Measurements from ENCODE around the gene SHQ1.

The SHQ1 gene

GRCh38 chr3:72848703-72849081 is 447 bp upstream of the SHQ1 start:
- peak; percentile 40 for DNase-seq (ENCODE audit: low spot score)

- DNase-seq (ENCODE audit: low spot score), result no peak
These were observed 963 bp downstream of the SHQ1 start for GRCh38 chr3:72847282-72847681.

GRCh38 chr3:72846166-72846565 is 2.1 kb downstream of the SHQ1 start:
- no peak for DNase-seq (ENCODE audit: low spot score)

- DNase-seq (ENCODE audit: low spot score), result peak; percentile 73
These were observed 3.7 kb downstream of the SHQ1 start for GRCh38 chr3:72844436-72844993.

GRCh38 chr3:72839057-72839456 is 9.2 kb downstream of the SHQ1 start:
- DNase-seq (ENCODE audit: low spot score), result no peak

GRCh38 chr3:72836923-72837322 is 11.3 kb downstream of the SHQ1 start:
- no peak for DNase-seq (ENCODE audit: low spot score)

- no peak for DNase-seq (ENCODE audit: low spot score)
These were observed 11.8 kb downstream of the SHQ1 start for GRCh38 chr3:72836416-72836815.

GRCh38 chr3:72830452-72831223 is 17.6 kb downstream of the SHQ1 start:
- DNase-seq (ENCODE audit: low spot score), result no peak

- no peak for DNase-seq (ENCODE audit: low spot score)
These were observed 18.5 kb downstream of the SHQ1 start for GRCh38 chr3:72829701-72830100.

- peak; percentile 57 for DNase-seq (ENCODE audit: low spot score)
These were observed 27.0 kb downstream of the SHQ1 start for GRCh38 chr3:72821161-72821781.

- no peak for DNase-seq (ENCODE audit: low spot score)
These were observed 27.8 kb downstream of the SHQ1 start for GRCh38 chr3:72820415-72820814.

GRCh38 chr3:72818905-72819304 is 29.3 kb downstream of the SHQ1 start:
- DNase-seq (ENCODE audit: low spot score), result no peak

GRCh38 chr3:72818092-72818773 is 30.0 kb downstream of the SHQ1 start:
- DNase-seq (ENCODE audit: low spot score), result no peak

- peak; percentile 18 for DNase-seq (ENCODE audit: low spot score)
These were observed 31.3 kb downstream of the SHQ1 start for GRCh38 chr3:72816862-72817355.

- DNase-seq (ENCODE audit: low spot score), result no peak
These were observed 33.9 kb downstream of the SHQ1 start for GRCh38 chr3:72814308-72814707.

- no peak for DNase-seq (ENCODE audit: low spot score)
These were observed 36.0 kb downstream of the SHQ1 start for GRCh38 chr3:72812201-72812600.

- no peak for DNase-seq (ENCODE audit: low spot score)
These were observed 36.7 kb downstream of the SHQ1 start for GRCh38 chr3:72811571-72811970.

- DNase-seq (ENCODE audit: low spot score), result no peak
These were observed 37.4 kb downstream of the SHQ1 start for GRCh38 chr3:72810659-72811434.

- no peak for DNase-seq (ENCODE audit: low spot score)
These were observed 38.2 kb downstream of the SHQ1 start for GRCh38 chr3:72810063-72810462.

- DNase-seq (ENCODE audit: low spot score), result no peak
These were observed 43.9 kb downstream of the SHQ1 start for GRCh38 chr3:72804361-72804760.

- DNase-seq (ENCODE audit: low spot score), result no peak
These were observed 44.7 kb downstream of the SHQ1 start for GRCh38 chr3:72803573-72803972.

GRCh38 chr3:72802001-72802400 is 46.2 kb downstream of the SHQ1 start:
- DNase-seq (ENCODE audit: low spot score), result no peak

Measured in activated CD4-positive, alpha-beta T cell treated with anti-CD3 and anti-CD28 coated beads, Interleukin-2, Interleukin-4, amounts not matched to agents 100 ng/mL and 50 ng/mL, durations not matched to agents 16 hours and 8 hours (primary cell).